Keratinocyte (primary cell): ENCODE measurements around the gene IL27RA. TPM values are rescaled to one million over a fixed set of nuclear protein-coding genes. Genes with fewer than 3 reads are reported as not detected.
"Not testable (repeated sequence)": the region's sequence is repeated elsewhere in the genome, so short reads cannot be mapped to it uniquely, and the experiment has no call there.

Source experiments
- DNase-seq: peaks from one replicate; pipeline ENCODE4 v3.0.0-alpha.2; 2011; ENCODE audit warnings: low read depth, missing footprints, low spot score
- FAIRE-seq: peaks from 2 replicates; lab custom pipeline; 2011; peaks lifted over from hg19 to GRCh38; lab: Jason Lieb, UNC
- H2AFZ ChIP-seq: 2 replicates; pipeline ENCODE4 v1.6.0; 2012; ENCODE audit warnings: low read length, control low read depth, inconsistent platforms; ENCODE audit not compliant: control insufficient read depth
- H3K27ac ChIP-seq: 2 replicates; pipeline ENCODE4 v1.5.1; 2011; ENCODE audit warnings: low read length; ENCODE audit not compliant: control insufficient read depth, insufficient read depth
- H3K27me3 ChIP-seq: 3 replicates; pipeline ENCODE4 v1.6.0; 2011; ENCODE audit warnings: low read length; ENCODE audit not compliant: control insufficient read depth, insufficient read depth; ENCODE audit errors: extremely low read depth
- H3K36me3 ChIP-seq, 2 experiments: 2 replicates in 1 of 2; 3 replicates in 1 of 2; pipeline ENCODE4 v1.5.1; 2011; ENCODE audit warnings: low read length in 2 of 2, mild to moderate bottlenecking in 1 of 2; ENCODE audit not compliant: control insufficient read depth in 2 of 2, insufficient read depth in 2 of 2; ENCODE audit errors: extremely low read depth in 1 of 2
- H3K4me1 ChIP-seq: 3 replicates; pipeline ENCODE4 v1.5.1; 2011; ENCODE audit warnings: low read length; ENCODE audit not compliant: control insufficient read depth, insufficient read depth; ENCODE audit errors: extremely low read depth
- H3K4me2 ChIP-seq: 3 replicates; pipeline ENCODE4 v1.6.0; 2011; ENCODE audit warnings: low read depth, low read length; ENCODE audit not compliant: control insufficient read depth, insufficient read depth; ENCODE audit errors: extremely low read depth
- H3K4me3 ChIP-seq, 3 experiments: fragments of 200-600 bp in 1 of 3; sonication (generic) in 1 of 3; 2 replicates in 2 of 3; 3 replicates in 1 of 3; pipeline ENCODE4 v1.5.1; 2011 to 2016; ENCODE audit warnings: low read length in 3 of 3, mild to moderate bottlenecking in 3 of 3, control low read depth in 2 of 3, inconsistent platforms in 1 of 3, low read depth in 1 of 3, mixed read lengths in 1 of 3, mixed run types in 1 of 3, moderate library complexity in 1 of 3; ENCODE audit not compliant: control insufficient read depth in 2 of 3, insufficient read depth in 2 of 3; ENCODE audit errors: extremely low read depth in 1 of 3
- H3K79me2 ChIP-seq: 2 replicates; pipeline ENCODE4 v1.6.0; 2012; ENCODE audit warnings: low read length; ENCODE audit not compliant: control insufficient read depth, insufficient read depth
- H3K9ac ChIP-seq: 3 replicates; pipeline ENCODE4 v1.6.0; 2011; ENCODE audit warnings: low read length; ENCODE audit not compliant: control insufficient read depth, insufficient read depth; ENCODE audit errors: extremely low read depth
- H3K9me1 ChIP-seq: 3 replicates; pipeline ENCODE4 v1.6.0; 2011; ENCODE audit warnings: low read length; ENCODE audit not compliant: control insufficient read depth, insufficient read depth; ENCODE audit errors: extremely low read depth
- H3K9me3 ChIP-seq: 2 replicates; pipeline ENCODE4 v1.5.1; 2012; ENCODE audit warnings: low read depth, low read length; ENCODE audit not compliant: control insufficient read depth
- H4K20me1 ChIP-seq: 3 replicates; pipeline ENCODE4 v1.6.0; 2011; ENCODE audit warnings: low read length; ENCODE audit not compliant: control insufficient read depth, insufficient read depth; ENCODE audit errors: extremely low read depth
- dilution Hi-C: fragments of 300-500 bp; cut with MboI; formaldehyde crosslinking; loops from one replicate; pipeline ENCODE4 v1.7.0; 2020; ENCODE audit warnings: low sequenced_read_pairs; ENCODE audit not compliant: extremely low pct_ligation_motif_present
- polyA plus RNA-seq, 5 experiments: library from polyadenylated mRNA; depleted of rRNA in 3 of 5; stranded (reverse) in 3 of 5; stranded (forward) in 1 of 5; unstranded in 1 of 5; fragments of >200 nt; gene quantifications; 1 replicate in 1 of 5; 2 replicates in 3 of 5; 3 replicates in 1 of 5; pipeline versions ENCODE4 v1.2.1 to v1.2.3, GENCODE V29; 2011 to 2012; ENCODE audit warnings: missing spikeins in 2 of 5, low read depth in 1 of 5, low replicate concordance in 1 of 5
- TF ChIP-seq, protein P1 (sequence below), 3 experiments: IDR thresholded peaks in 1 of 3; conservative IDR thresholded peaks in 1 of 3; optimal IDR thresholded peaks in 1 of 3; 2 replicates in 2 of 3; 3 replicates in 1 of 3; pipeline versions ENCODE3 to v1.5.1; 2011; ENCODE audit warnings: low read length in 3 of 3, mild to moderate bottlenecking in 3 of 3, moderate library complexity in 2 of 3, control low read depth in 1 of 3, inconsistent platforms in 1 of 3; ENCODE audit not compliant: insufficient read depth in 2 of 3; ENCODE audit errors: extremely low read depth in 1 of 3

IL27RA gene
- polyA plus RNA-seq, 1 donor (not counting 4 experiments of a cell fraction or from before 2014, with no cell fraction given): 2.2 TPM

DNA sequence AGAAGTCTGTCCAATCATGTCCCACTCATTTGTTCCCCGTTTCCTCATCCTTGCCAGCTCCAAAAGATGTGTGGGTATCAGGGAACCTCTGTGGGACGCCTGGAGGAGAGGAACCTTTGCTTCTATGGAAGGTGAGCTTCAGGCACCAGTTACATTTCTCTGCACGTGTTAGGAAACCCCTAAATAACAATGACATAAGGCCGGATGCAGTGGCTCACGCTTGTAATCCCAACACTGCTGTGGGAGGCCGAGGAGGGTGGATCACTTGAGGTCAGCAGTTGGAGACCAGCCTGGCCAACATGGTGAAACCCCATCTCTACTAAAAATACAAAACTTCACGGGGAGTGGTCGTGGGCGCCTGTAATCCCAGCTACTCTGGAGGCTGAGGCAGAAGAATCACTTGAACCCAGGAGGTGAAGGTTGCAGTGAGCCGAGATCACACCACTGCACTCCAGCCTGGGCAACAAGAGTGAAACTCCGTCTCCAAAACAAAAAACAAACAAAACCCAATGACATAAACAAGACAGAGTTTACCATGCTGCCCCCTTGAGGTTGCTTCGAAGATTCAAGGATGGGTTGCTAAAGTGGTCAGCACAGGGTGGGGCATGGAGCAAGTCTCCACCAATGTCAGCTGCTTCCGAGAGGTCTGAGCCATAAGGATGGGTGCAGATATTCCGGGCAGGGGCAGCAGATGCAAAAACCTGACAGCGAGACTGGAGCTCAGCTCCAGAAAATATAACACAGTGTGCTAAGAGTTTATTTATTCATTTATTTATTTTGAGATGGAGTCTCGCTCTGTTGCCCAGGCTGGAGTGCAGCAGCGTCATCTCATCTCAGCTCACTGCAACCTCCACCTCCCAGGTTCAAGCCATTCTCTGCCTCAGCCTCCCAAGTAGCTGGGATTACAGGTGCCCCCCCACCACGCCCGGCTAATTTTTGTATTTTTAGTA is 11.4 kb downstream of the IL27RA start:
- H3K27ac ChIP-seq: peak overlapping the region; percentile 45
- H3K4me3 ChIP-seq, H2AFZ ChIP-seq, H3K27me3 ChIP-seq, H3K9me3 ChIP-seq, dilution Hi-C loops, DNase-seq, H3K4me1 ChIP-seq, H3K4me2 ChIP-seq, H3K36me3 ChIP-seq, H3K79me2 ChIP-seq, FAIRE-seq, H3K9me1 ChIP-seq, H4K20me1 ChIP-seq, H3K9ac ChIP-seq: not testable (repeated sequence)
- TF ChIP-seq, protein P1, sequence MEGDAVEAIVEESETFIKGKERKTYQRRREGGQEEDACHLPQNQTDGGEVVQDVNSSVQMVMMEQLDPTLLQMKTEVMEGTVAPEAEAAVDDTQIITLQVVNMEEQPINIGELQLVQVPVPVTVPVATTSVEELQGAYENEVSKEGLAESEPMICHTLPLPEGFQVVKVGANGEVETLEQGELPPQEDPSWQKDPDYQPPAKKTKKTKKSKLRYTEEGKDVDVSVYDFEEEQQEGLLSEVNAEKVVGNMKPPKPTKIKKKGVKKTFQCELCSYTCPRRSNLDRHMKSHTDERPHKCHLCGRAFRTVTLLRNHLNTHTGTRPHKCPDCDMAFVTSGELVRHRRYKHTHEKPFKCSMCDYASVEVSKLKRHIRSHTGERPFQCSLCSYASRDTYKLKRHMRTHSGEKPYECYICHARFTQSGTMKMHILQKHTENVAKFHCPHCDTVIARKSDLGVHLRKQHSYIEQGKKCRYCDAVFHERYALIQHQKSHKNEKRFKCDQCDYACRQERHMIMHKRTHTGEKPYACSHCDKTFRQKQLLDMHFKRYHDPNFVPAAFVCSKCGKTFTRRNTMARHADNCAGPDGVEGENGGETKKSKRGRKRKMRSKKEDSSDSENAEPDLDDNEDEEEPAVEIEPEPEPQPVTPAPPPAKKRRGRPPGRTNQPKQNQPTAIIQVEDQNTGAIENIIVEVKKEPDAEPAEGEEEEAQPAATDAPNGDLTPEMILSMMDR (optimal IDR thresholded peaks at IDR 0.05 in 1 of 3, IDR thresholded peaks at IDR 0.05 in 1 of 3, conservative IDR thresholded peaks at IDR 0.05 in 1 of 3; ENCODE audit: extremely low read depth in 1 of 3, insufficient read depth in 2 of 3, low read length in 3 of 3): peak; percentile 57 to 63 (median 60)

DNA sequence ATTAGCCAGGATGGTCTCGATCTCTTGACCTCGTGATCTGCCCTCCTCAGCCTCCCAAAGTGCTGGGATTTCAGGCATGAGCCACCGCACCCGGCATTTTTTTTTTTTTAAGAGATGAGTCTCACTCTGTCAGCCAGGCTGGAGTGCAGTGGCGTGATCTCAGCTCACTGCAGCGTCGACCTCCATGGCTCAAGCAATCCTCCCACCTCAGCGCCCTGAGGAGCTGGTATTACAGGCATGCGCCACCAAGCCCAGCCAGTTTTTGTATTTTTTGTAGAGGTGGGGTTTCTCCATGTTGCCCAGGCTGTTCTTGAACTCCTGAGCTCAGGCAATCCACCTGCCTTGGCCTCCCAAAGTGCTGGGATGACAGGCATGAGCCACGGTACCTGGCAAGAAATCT is 16.3 kb downstream of the IL27RA start:
- H3K9me3 ChIP-seq, H3K4me2 ChIP-seq, H4K20me1 ChIP-seq, H3K36me3 ChIP-seq, H3K27ac ChIP-seq, H3K27me3 ChIP-seq, H3K4me1 ChIP-seq, H2AFZ ChIP-seq, H3K4me3 ChIP-seq, H3K9me1 ChIP-seq, FAIRE-seq, DNase-seq, H3K9ac ChIP-seq, dilution Hi-C loops, H3K79me2 ChIP-seq: not testable (repeated sequence)
